ENCODE data around the gene PTPRB.

The PTPRB gene

GRCh38 chr12:70592664-70593063 lies 44.6 kb downstream of the PTPRB start:
- no peak for DNase-seq (ENCODE audit: low read depth, low spot score)

- no peak for DNase-seq (ENCODE audit: low read depth, low spot score)
These were observed 46.5 kb downstream of the PTPRB start for GRCh38 chr12:70590549-70591226.

GRCh38 chr12:70590051-70590450 lies 47.2 kb downstream of the PTPRB start:
- DNase-seq (ENCODE audit: low read depth, low spot score) = peak; percentile 15

GRCh38 chr12:70584332-70584731 lies 52.9 kb downstream of the PTPRB start:
- no peak for DNase-seq (ENCODE audit: low read depth, low spot score)

- DNase-seq (ENCODE audit: low read depth, low spot score) = no peak
These were observed 54.0 kb downstream of the PTPRB start for GRCh38 chr12:70583251-70583650.

GRCh38 chr12:70581208-70581607 lies 56.0 kb downstream of the PTPRB start:
- no peak for DNase-seq (ENCODE audit: low read depth, low spot score)

GRCh38 chr12:70577283-70577634 lies 60.0 kb downstream of the PTPRB start:
- no peak for DNase-seq (ENCODE audit: low read depth, low spot score)

GRCh38 chr12:70576341-70577282 lies 60.6 kb downstream of the PTPRB start:
- DNase-seq (ENCODE audit: low read depth, low spot score) = no peak

- no peak for DNase-seq (ENCODE audit: low read depth, low spot score)
These were observed 65.4 kb downstream of the PTPRB start for GRCh38 chr12:70571705-70572268.

GRCh38 chr12:70571029-70571428 lies 66.2 kb downstream of the PTPRB start:
- no peak for DNase-seq (ENCODE audit: low read depth, low spot score)

GRCh38 chr12:70561550-70561949 lies 75.7 kb downstream of the PTPRB start:
- no peak for DNase-seq (ENCODE audit: low read depth, low spot score)

- DNase-seq (ENCODE audit: low read depth, low spot score) = no peak
These were observed 76.6 kb downstream of the PTPRB start for GRCh38 chr12:70560671-70561070.

GRCh38 chr12:70559390-70559789 lies 77.8 kb downstream of the PTPRB start:
- no peak for DNase-seq (ENCODE audit: low read depth, low spot score)

GRCh38 chr12:70557583-70558191 lies 79.5 kb downstream of the PTPRB start:
- no peak for DNase-seq (ENCODE audit: low read depth, low spot score)

- no peak for DNase-seq (ENCODE audit: low read depth, low spot score)
These were observed 80.9 kb downstream of the PTPRB start for GRCh38 chr12:70556179-70556869.

- no peak for DNase-seq (ENCODE audit: low read depth, low spot score)
These were observed 82.1 kb downstream of the PTPRB start for GRCh38 chr12:70555081-70555480.

- DNase-seq (ENCODE audit: low read depth, low spot score) = no peak
These were observed 83.8 kb downstream of the PTPRB start for GRCh38 chr12:70553391-70553859.

GRCh38 chr12:70551731-70552130 lies 85.5 kb downstream of the PTPRB start:
- DNase-seq (ENCODE audit: low read depth, low spot score) = no peak

GRCh38 chr12:70550180-70550577 lies 87.0 kb downstream of the PTPRB start:
- DNase-seq (ENCODE audit: low read depth, low spot score) = no peak

GRCh38 chr12:70549340-70550179 lies 87.7 kb downstream of the PTPRB start:
- DNase-seq (ENCODE audit: low read depth, low spot score) = no peak

GRCh38 chr12:70543444-70543843 lies 93.8 kb downstream of the PTPRB start:
- no peak for DNase-seq (ENCODE audit: low read depth, low spot score)

Data from activated CD4-positive, CD25-positive, alpha-beta regulatory T cell treated with anti-CD3 and anti-CD28 coated beads, Interleukin-2, amount 50 U/mL, for 16 hours (primary cell).